HepG2 (cell line): ENCODE results near the gene ECPAS. TPM values are rescaled to one million over a fixed set of nuclear protein-coding genes. Genes with fewer than 3 reads are reported as not detected.

Experiments used
- ATF5 ChIP-seq: sonication (generic); formaldehyde crosslinking; IDR thresholded peaks from 2 replicates; pipeline ENCODE4 v1.4.0; 2020; ENCODE audit warnings: mild to moderate bottlenecking, low read depth, missing genetic modification reagents
- BCL6 ChIP-seq: IDR thresholded peaks from 2 replicates; pipeline ENCODE4 v1.6.1; 2016; ENCODE audit warnings: missing genetic modification reagents, missing compliant biosample characterization
- GLI4 ChIP-seq: sonication (generic); formaldehyde crosslinking; IDR thresholded peaks from 2 replicates; pipeline ENCODE4 v1.5.1; 2020; ENCODE audit warnings: missing genetic modification reagents, mild to moderate bottlenecking, moderate library complexity, borderline replicate concordance
- KDM2A ChIP-seq: sonication (generic); formaldehyde crosslinking; IDR thresholded peaks from 2 replicates; pipeline ENCODE4 v1.4.0; 2020; ENCODE audit warnings: low read depth, missing genetic modification reagents, borderline replicate concordance
- KDM4B ChIP-seq: sonication (generic); formaldehyde crosslinking; IDR thresholded peaks from 2 replicates; pipeline ENCODE4 v1.4.0; 2020; ENCODE audit warnings: missing genetic modification reagents
- KLF6 ChIP-seq: IDR thresholded peaks from 2 replicates; pipeline ENCODE4 v1.8.0; 2016; ENCODE audit warnings: missing biosample characterization, missing genetic modification reagents
- LCORL ChIP-seq, 2 experiments: fragments of 450-650 bp in 1 of 2; sonication (generic) in 1 of 2; formaldehyde crosslinking in 1 of 2; IDR thresholded peaks; 2 replicates each; pipeline versions ENCODE4 v1.5.0 to v1.6.1; 2017 to 2020; ENCODE audit warnings: antibody characterized with exemption in 1 of 2, missing genetic modification reagents in 1 of 2
- PRDM10 ChIP-seq: sonication (generic); formaldehyde crosslinking; IDR thresholded peaks from 2 replicates; pipeline ENCODE4 v1.4.0; 2020; ENCODE audit warnings: low read depth, missing genetic modification reagents
- RERE ChIP-seq: IDR thresholded peaks from 2 replicates; pipeline ENCODE4 v1.6.1; 2016; ENCODE audit warnings: low read depth, missing genetic modification reagents, missing compliant biosample characterization
- TFDP1 ChIP-seq: IDR thresholded peaks from 2 replicates; pipeline ENCODE4 v1.6.1; 2016; ENCODE audit warnings: missing compliant biosample characterization, missing genetic modification reagents, borderline replicate concordance
- TMF1 ChIP-seq: sonication (generic); formaldehyde crosslinking; IDR thresholded peaks from 2 replicates; pipeline ENCODE4 v1.8.1; 2022; ENCODE audit warnings: low read depth, missing genetic modification reagents
- ZNF180 ChIP-seq: sonication (generic); formaldehyde crosslinking; IDR thresholded peaks from 2 replicates; pipeline ENCODE4 v1.4.0; 2020; ENCODE audit warnings: low read depth, missing genetic modification reagents, borderline replicate concordance
- ZNF367 ChIP-seq: sonication (generic); formaldehyde crosslinking; IDR thresholded peaks from 2 replicates; pipeline ENCODE4 v1.4.0; 2020; ENCODE audit warnings: missing genetic modification reagents, borderline replicate concordance
- polyA plus RNA-seq, 8 experiments: library from polyadenylated mRNA; depleted of rRNA in 3 of 8; stranded (reverse) in 7 of 8; unstranded in 1 of 8; fragments of >200 nt; fragmentation: Illumina TruSeq in 4 of 8; extraction: Trizol in 4 of 8; gene quantifications; 2 replicates each; pipeline versions ENCODE4 v1.2.1 to v1.2.3, GENCODE V29; 2011 to 2016; ENCODE audit warnings: low read depth in 4 of 8, missing spikeins in 1 of 8, mixed read lengths in 1 of 8; ENCODE audit not compliant: insufficient read depth in 1 of 8
- total RNA-seq, 5 experiments: library from RNA; depleted of rRNA; stranded (reverse); fragments of >200 nt; fragmentation: Illumina TruSeq; extraction: Trizol; gene quantifications; 2 replicates each; pipeline ENCODE4 v1.2.3, GENCODE V29; 2016; ENCODE audit warnings: low read depth in 1 of 5
- TF ChIP-seq, protein P1 (sequence below): sonication (generic); formaldehyde crosslinking; IDR thresholded peaks from 2 replicates; pipeline ENCODE4 v1.8.0; 2023; ENCODE audit warnings: mild to moderate bottlenecking, missing genetic modification reagents

Gene ECPAS
- total and polyA plus RNA-seq, 2 of the 13 experiments (the other 11 are each of a cell fraction or from before 2014, with no cell fraction given): 35.3 to 58.0 TPM

DNA sequence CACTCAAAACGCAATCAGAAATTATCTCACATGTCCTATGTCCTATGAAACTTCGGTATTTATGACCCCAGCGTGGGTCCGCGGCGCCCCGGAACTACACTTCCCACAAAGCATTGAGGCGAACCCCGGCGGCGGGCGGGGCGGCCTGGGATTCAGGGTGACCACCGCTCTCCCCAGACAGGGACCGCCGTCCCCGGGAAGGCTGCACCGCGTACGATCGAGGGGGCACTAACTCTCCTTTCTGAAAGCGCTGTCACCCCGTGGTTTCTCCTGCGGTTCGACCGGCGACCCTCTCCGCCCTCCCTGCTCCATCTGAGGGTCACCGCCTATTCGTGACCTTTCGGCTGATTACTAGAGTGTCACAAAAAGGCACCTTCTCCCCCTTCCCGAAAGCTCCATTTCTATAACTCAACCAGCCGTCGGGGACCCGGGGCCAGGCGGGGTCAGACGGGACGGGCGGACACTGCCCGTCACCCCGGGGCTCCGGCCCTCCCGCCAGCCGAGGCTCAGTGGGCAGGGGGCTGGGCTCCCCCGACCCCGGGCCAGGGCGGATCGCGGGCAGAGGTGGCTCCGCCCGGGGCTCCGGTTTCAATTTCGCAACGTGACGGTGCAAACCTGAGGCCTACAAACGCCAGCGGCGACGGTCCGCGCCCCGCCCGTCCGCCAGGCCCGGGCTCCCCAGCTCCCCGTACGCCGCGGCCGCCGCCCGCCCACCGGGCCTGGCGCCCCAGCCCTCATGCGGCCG lies 1.3 kb downstream of the ECPAS start (continued):
- no peak for TF ChIP-seq ATF5 (CRISPR knock-in tag)
- no peak for TF ChIP-seq TFDP1 (CRISPR knock-in tag)
- no peak for TF ChIP-seq KDM4B (CRISPR knock-in tag)
- no peak for TF ChIP-seq BCL6 (CRISPR knock-in tag)
- no peak for TF ChIP-seq TMF1 (CRISPR knock-in tag)
- TF ChIP-seq, protein P1, sequence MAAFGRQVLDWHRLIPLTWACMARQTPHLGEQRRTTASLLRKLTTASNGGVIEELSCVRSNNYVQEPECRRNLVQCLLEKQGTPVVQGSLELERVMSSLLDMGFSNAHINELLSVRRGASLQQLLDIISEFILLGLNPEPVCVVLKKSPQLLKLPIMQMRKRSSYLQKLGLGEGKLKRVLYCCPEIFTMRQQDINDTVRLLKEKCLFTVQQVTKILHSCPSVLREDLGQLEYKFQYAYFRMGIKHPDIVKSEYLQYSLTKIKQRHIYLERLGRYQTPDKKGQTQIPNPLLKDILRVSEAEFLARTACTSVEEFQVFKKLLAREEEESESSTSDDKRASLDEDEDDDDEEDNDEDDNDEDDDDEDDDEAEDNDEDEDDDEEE (CRISPR knock-in tag): 0 out of 2 replicates have a peak, but pooled peaks have one; percentile 23
- TF ChIP-seq GLI4 (CRISPR knock-in tag): no peak
- no peak for TF ChIP-seq PRDM10 (CRISPR knock-in tag)
- 0 out of 2 replicates have a peak, but pooled peaks have one; percentile 15 for TF ChIP-seq RERE (CRISPR knock-in tag)
- TF ChIP-seq KDM2A (CRISPR knock-in tag): no peak; the same call in 1 of the 2 replicates
- TF ChIP-seq LCORL (IDR thresholded peaks at IDR 0.05): no peak
- 0 out of 2 replicates have a peak, but pooled peaks have one; percentile 22 for TF ChIP-seq LCORL (CRISPR knock-in tag; IDR thresholded peaks at IDR 0.05)
- TF ChIP-seq KLF6: no peak
- no peak for TF ChIP-seq ZNF180 (CRISPR knock-in tag)
- no peak for TF ChIP-seq ZNF367 (CRISPR knock-in tag)
